ENCODE measurements around the gene STAM. TPM values are rescaled to one million over a fixed set of nuclear protein-coding genes. Genes with fewer than 3 reads are reported as not detected.
"Not testable (repeated sequence)": the region's sequence is repeated elsewhere in the genome, so short reads cannot be mapped to it uniquely, and the experiment has no call there.

The STAM gene
- total RNA-seq, result 22.2 and 23.3 TPM in 2 replicates

DNA sequence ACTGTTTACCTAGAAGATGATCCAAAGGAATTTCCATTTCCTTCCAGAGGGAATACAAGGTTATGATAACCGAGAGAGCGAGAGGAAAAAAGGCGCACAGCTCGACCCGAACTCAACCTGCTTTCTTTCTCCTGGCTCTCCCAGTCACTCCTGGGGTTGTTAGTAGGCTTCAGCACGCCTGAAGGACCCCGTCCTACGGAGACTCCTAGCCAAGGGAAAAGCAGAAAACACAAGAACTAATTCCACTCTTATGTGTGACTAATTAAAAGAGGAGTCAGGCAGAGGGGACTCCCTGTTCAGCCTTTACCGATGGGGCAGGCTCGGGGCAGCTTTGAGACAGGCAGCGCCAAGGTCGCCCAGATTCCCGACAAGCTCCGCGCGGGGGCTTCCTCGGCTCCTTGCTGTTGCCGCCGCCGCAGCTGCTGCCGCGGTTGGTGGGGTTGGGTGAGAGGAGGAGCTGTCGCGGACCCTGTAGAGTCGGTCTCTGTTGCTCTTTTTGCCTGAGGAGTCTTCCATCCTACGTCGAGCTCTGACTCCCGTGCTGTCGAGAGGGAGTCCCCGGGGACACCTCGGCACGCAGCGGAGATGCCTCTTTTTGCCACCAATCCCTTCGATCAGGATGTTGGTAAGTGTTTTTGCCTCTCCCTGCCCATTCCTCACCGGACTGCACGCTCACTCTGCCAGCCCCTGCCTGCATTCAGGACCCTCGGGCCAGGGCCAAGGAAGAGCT is at the start of gene STAM:
Gene STAM, plus strand, starts transcription at position 397 of the 730 bp plus-strand sequence. Its CDS starts 189 bp downstream, at position 586.
- DNase-seq (ENCODE audit: extremely low read depth, low read depth, low spot score), result peak; percentile 92

- DNase-seq (ENCODE audit: extremely low read depth, low read depth, low spot score), result no peak
These were observed 46.6 kb upstream of the STAM start for GRCh38 chr10:17597386-17597785.

GRCh38 chr10:17599089-17599488 is 44.9 kb upstream of the STAM start:
- no peak for DNase-seq (ENCODE audit: extremely low read depth, low read depth, low spot score)

GRCh38 chr10:17605936-17606335 is 38.0 kb upstream of the STAM start:
- no peak for DNase-seq (ENCODE audit: extremely low read depth, low read depth, low spot score)

GRCh38 chr10:17606547-17607040 is 37.4 kb upstream of the STAM start:
- no peak for DNase-seq (ENCODE audit: extremely low read depth, low read depth, low spot score)

DNA sequence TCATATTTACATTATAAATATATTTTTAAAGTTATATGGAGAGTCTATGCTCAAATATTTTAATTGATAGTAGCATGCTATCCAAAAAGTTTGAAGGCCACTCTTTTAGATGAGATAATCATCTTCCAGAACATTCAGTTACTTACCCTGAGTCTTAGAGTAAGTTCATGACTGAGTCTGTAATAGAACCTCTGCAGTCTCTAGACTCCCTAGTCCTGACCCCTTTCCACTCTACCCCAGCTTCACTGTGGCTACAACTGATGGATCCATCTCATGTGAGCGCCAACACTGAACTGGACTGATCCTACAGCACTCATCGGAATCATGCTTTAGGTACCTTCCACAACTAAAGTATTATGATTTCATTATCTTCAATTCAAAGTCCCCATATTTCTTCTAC is 36.9 kb upstream of the STAM start:
- no peak for DNase-seq (ENCODE audit: extremely low read depth, low read depth, low spot score)

GRCh38 chr10:17607603-17608332 is 36.2 kb upstream of the STAM start:
- DNase-seq (ENCODE audit: extremely low read depth, low read depth, low spot score), result no peak

DNA sequence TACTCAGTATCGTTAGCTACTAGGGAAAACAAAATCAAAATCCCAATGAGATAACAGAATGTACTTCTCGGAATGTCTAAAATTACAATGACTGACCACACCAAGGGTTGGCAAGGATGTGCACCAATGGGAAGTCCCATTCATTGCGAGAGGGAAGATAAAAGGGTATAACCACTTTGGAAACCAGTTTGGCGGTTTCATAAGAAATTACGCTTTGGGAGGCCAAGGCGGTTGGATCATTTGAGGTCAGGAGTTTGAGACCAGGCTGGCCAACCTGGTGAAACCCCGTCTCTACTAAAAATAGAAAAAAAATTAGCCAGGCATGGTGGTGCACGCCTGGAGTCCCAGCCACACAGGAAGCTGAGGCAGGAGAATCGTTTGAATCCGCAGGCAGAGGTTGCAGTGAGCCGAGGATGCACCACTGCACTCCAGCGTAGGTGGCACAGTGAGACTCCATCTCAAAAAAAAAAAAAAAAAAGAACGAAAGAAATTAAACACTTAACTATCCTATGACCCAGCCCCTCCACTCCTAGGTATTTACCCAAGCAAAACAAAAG is 34.4 kb upstream of the STAM start:
- DNase-seq (ENCODE audit: extremely low read depth, low read depth, low spot score), result no peak

GRCh38 chr10:17616403-17617030 is 27.4 kb upstream of the STAM start:
- no peak for DNase-seq (ENCODE audit: extremely low read depth, low read depth, low spot score)

DNA sequence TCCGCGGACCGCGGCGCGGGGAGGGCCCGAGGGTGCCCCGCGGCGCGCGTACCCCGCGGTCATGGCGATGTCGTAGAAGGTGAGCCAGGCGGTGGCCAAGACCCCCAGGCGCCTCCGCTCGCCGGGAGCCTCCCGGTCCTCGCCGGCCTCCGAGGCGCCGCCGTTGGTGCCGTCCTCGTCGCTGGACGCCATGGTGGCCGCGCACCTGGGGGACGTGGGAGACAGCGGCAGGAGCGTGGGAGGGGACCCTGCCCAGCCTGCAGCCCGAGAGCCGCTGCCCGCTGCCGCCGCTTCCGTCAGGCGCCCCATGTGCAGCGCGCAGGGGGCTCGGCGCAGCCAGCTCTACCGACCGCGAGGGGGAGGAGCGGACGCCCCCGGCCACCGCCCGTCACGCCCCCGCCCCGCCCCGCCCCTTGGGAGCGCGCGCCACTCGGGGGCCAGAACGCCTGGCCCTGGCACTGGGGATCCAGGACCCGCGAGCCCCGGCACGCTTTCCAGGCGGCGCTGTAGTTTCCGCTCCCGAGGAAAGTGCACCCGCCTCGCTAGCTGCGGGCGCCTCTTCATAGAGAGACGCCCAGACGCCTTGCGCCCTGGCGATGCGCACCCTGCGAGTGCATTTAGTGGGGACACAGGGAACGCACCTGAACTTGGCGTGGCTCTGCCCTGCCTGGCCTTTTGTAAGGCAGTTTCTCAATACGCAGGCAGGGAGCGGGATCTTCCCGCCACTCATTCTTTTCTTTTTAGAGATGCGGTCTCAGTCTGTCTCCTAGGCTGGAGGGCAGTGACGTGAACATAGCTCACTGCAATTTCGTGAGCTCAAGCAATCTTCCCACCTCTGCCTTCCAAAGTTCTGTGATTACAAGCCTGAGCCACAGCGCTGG is 26.7 kb upstream of the STAM start, which contains the start of gene HACD1:
Gene HACD1, minus strand, starts transcription at position 344 of the 881 bp plus-strand sequence. Its CDS starts 35 bp downstream, at position 309.
- no peak for DNase-seq (ENCODE audit: extremely low read depth, low read depth, low spot score)

GRCh38 chr10:17622061-17622460 is 21.9 kb upstream of the STAM start:
- no peak for DNase-seq (ENCODE audit: extremely low read depth, low read depth, low spot score)

- no peak for DNase-seq (ENCODE audit: extremely low read depth, low read depth, low spot score)
These were observed 19.0 kb upstream of the STAM start for GRCh38 chr10:17624996-17625395.

GRCh38 chr10:17626656-17627055 is 17.3 kb upstream of the STAM start:
- DNase-seq (ENCODE audit: extremely low read depth, low read depth, low spot score), result no peak

GRCh38 chr10:17632590-17632989 is 11.4 kb upstream of the STAM start:
- DNase-seq (ENCODE audit: extremely low read depth, low read depth, low spot score), result not testable (repeated sequence)

DNA sequence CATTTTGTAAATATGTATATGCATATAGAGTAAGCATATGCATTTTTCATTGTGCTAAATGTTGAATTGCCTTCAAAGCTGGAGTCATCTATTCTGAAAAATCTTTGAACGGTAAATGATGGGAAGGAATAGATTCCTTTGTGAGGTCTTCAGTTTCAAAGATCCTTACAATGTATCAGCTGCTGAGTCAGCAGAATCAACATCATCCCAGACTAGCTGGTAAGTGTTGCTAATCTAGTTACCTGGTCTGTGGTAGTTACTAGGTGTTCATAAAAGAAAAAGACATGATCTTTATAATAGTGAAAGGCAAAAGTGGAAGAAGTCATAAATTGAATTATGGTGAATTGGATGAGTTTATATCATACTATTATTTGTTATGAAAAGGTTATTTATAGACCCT is 10.6 kb upstream of the STAM start:
- no peak for DNase-seq (ENCODE audit: extremely low read depth, low read depth, low spot score)

- no peak for DNase-seq (ENCODE audit: extremely low read depth, low read depth, low spot score)
These were observed 6.1 kb upstream of the STAM start for GRCh38 chr10:17637869-17638268.

GRCh38 chr10:17640331-17640816 is 3.6 kb upstream of the STAM start:
- DNase-seq (ENCODE audit: extremely low read depth, low read depth, low spot score), result no peak

DNA sequence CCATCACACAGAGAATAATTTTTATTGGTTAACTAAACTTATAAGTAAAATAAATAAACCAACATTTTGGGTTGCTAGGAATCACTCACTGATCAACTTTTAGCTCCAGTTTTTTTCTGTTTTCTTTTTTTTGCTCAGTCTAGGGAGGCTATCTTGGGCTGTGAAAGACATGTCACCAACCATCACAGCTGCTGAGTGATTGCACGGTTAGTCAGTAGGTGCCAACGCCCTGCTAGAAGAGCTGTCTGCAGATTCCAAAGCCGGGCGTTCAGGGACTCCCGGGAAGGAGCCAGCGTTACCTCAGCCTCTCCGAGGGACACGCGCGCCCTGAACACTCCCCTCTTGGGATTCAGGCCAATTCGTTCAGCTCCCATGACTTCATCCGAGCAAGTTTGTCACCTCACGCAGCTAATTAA is 604 bp upstream of the STAM start:
- no peak for DNase-seq (ENCODE audit: extremely low read depth, low read depth, low spot score)

DNA sequence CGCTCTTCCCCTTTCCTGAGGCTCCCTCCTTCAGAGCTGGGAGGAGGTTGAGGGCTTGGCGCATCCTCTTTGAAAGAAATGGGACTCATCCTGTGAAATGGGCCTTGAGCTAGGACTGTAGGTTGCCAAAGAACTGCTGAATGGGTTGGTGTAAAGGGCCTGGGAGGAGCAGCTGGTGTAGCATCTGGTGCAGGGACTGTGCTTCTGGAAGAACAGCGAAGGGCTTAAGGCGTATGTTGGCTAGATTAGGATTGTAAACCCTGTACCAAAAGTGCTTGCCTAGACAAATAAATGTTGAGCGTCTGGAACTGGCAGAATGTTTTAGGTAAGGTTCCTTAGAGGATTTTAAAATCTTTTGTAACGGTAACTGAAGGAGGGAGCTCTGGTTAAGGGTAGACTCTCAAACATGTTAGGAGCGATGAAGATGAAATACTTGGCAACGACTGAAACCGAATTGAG is 563 bp downstream of the STAM start:
- no peak for DNase-seq (ENCODE audit: extremely low read depth, low read depth, low spot score)

Measured in glomerular endothelial cell (primary cell).